Sigmoid colon (tissue), 4 donors: ENCODE results near the gene ERP27.

Experiments
- EP300 ChIP-seq, 4 donors: sonication (generic); formaldehyde crosslinking; IDR thresholded peaks; one replicate each; pipeline ENCODE4 v1.6.1; 2017; ENCODE audit warnings: antibody characterized with exemption in 4 of 4
- POLR2A ChIP-seq, 2 donors: fragments of 450-650 bp; IDR thresholded peaks; one replicate each; pipeline ENCODE4 v1.6.1; 2016; ENCODE audit warnings: antibody characterized with exemption in 2 of 2, mild to moderate bottlenecking in 2 of 2, moderate library complexity in 2 of 2
- POLR2AphosphoS5 ChIP-seq, 4 donors: sonication (generic); formaldehyde crosslinking; IDR thresholded peaks; one replicate each; pipeline ENCODE4 v1.6.1; 2017; ENCODE audit warnings: antibody characterized with exemption in 4 of 4
- TF ChIP-seq, protein P1 (sequence below), 4 experiments: fragments of 450-650 bp in 3 of 4; fragments of 200-600 bp in 1 of 4; IDR thresholded peaks; one replicate each; pipeline ENCODE4 v1.5.1; 2016 to 2019; ENCODE audit warnings: antibody characterized with exemption in 4 of 4, mild to moderate bottlenecking in 3 of 4, moderate library complexity in 2 of 4

DNA sequence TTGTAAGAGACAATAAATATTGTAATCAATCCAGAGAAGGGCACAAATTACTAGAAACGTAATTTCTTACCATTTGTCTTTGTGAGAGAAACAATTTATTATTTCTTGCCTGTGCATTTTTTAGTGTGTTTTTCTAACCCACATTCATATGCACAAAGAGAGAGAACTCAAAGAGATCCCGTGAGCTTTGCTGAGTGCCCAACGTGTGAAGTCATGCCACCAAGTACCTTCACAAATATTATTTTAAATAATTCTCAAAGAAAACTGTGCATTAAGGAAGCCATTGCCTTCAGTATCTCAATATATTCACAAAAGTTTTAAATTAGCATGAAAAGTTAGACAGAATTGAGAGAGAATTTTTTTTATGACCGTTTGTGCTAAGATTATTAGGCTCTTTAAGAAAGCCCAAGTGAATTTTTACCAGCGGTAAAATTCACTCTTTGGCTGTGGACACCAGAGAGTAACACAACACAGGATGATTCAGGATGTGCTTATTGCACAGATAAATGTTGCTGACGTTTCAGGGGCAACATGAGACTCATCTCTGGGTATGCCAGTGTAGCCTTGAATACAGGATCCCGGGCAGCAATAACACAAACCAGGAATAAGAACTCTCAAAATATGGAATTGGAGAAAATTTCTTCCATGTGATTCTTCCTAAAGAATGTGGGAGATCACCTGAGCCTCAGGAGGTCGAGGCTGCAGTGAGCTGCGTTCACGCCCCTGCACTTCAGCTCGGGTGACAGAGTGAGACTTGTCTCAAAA, 20.2 kb upstream of the ERP27 start:
- TF ChIP-seq, protein P1, sequence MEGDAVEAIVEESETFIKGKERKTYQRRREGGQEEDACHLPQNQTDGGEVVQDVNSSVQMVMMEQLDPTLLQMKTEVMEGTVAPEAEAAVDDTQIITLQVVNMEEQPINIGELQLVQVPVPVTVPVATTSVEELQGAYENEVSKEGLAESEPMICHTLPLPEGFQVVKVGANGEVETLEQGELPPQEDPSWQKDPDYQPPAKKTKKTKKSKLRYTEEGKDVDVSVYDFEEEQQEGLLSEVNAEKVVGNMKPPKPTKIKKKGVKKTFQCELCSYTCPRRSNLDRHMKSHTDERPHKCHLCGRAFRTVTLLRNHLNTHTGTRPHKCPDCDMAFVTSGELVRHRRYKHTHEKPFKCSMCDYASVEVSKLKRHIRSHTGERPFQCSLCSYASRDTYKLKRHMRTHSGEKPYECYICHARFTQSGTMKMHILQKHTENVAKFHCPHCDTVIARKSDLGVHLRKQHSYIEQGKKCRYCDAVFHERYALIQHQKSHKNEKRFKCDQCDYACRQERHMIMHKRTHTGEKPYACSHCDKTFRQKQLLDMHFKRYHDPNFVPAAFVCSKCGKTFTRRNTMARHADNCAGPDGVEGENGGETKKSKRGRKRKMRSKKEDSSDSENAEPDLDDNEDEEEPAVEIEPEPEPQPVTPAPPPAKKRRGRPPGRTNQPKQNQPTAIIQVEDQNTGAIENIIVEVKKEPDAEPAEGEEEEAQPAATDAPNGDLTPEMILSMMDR (IDR thresholded peaks at IDR 0.05), result no peak
- TF ChIP-seq POLR2AphosphoS5 (IDR thresholded peaks at IDR 0.05) (no peak), POLR2A (IDR thresholded peaks at IDR 0.05) (no peak), EP300 (IDR thresholded peaks at IDR 0.05) (no peak)
